Astrocyte (in vitro differentiated cells and primary cell): ENCODE results near the gene CAVIN3. TPM values are rescaled to one million over a fixed set of nuclear protein-coding genes. Genes with fewer than 3 reads are reported as not detected.

Experiments
- DNase-seq: peaks from one replicate; pipeline ENCODE4 v3.0.0-alpha.2; 2010; ENCODE audit warnings: low read depth
- FAIRE-seq: peaks from 2 replicates; lab custom pipeline; 2011; peaks lifted over from hg19 to GRCh38; lab: Jason Lieb, UNC
- H2AFZ ChIP-seq: 2 replicates; pipeline ENCODE4 v1.6.0; 2012; ENCODE audit warnings: low read depth, low read length, inconsistent platforms
- H3K27ac ChIP-seq: 2 replicates; pipeline ENCODE4 v1.5.1; 2011; ENCODE audit warnings: low read depth, low read length, inconsistent platforms
- H3K27me3 ChIP-seq: 2 replicates; pipeline ENCODE4 v1.6.0; 2011; ENCODE audit warnings: low read length, inconsistent platforms; ENCODE audit not compliant: insufficient read depth
- H3K36me3 ChIP-seq: 2 replicates; pipeline ENCODE4 v1.5.1; 2011; ENCODE audit warnings: low read length, inconsistent platforms; ENCODE audit not compliant: insufficient read depth
- H3K4me1 ChIP-seq: 2 replicates; pipeline ENCODE4 v1.5.1; 2011; ENCODE audit warnings: low read length, inconsistent platforms; ENCODE audit not compliant: insufficient read depth
- H3K4me2 ChIP-seq: 2 replicates; pipeline ENCODE4 v1.6.0; 2012; ENCODE audit warnings: low read length, inconsistent platforms
- H3K4me3 ChIP-seq: 2 replicates; pipeline ENCODE4 v1.5.1; 2011; ENCODE audit warnings: low read depth, mild to moderate bottlenecking, low read length, inconsistent platforms; ENCODE audit not compliant: insufficient read depth
- H3K79me2 ChIP-seq: 2 replicates; pipeline ENCODE4 v1.6.0; 2012; ENCODE audit warnings: mild to moderate bottlenecking, low read length, inconsistent platforms; ENCODE audit not compliant: insufficient read depth
- H3K9ac ChIP-seq: 2 replicates; pipeline ENCODE4 v1.6.0; 2012; ENCODE audit warnings: mild to moderate bottlenecking, low read length, inconsistent platforms
- H3K9me3 ChIP-seq: 2 replicates; pipeline ENCODE4 v1.5.1; 2012; ENCODE audit warnings: low read depth, mild to moderate bottlenecking, low read length, inconsistent platforms; ENCODE audit not compliant: insufficient read depth
- H4K20me1 ChIP-seq: 2 replicates; pipeline ENCODE4 v1.6.0; 2012; ENCODE audit warnings: low read length, inconsistent platforms; ENCODE audit not compliant: insufficient read depth
- H3K27ac Mint-ChIP-seq: one replicate; pipeline ENCODE4 v1.8.0; 2021; ENCODE audit warnings: mild to moderate bottlenecking, mixed read lengths; ENCODE audit not compliant: unreplicated experiment
- H3K27me3 Mint-ChIP-seq: one replicate; pipeline ENCODE4 v1.8.0; 2021; ENCODE audit warnings: low read depth, mixed read lengths; ENCODE audit not compliant: unreplicated experiment
- H3K36me3 Mint-ChIP-seq: one replicate; pipeline ENCODE4 v1.8.0; 2021; ENCODE audit warnings: low read depth, mixed read lengths; ENCODE audit not compliant: unreplicated experiment
- H3K4me1 Mint-ChIP-seq: one replicate; pipeline ENCODE4 v1.8.0; 2021; ENCODE audit warnings: low read depth, mixed read lengths; ENCODE audit not compliant: unreplicated experiment
- H3K4me3 Mint-ChIP-seq: one replicate; pipeline ENCODE4 v1.8.0; 2021; ENCODE audit warnings: mild to moderate bottlenecking, moderate library complexity, mixed read lengths; ENCODE audit not compliant: unreplicated experiment
- H3K9me3 Mint-ChIP-seq: one replicate; pipeline ENCODE4 v1.8.0; 2021; ENCODE audit warnings: mild to moderate bottlenecking, mixed read lengths; ENCODE audit not compliant: unreplicated experiment
- EZH2 ChIP-seq: IDR thresholded peaks from 2 replicates; pipeline ENCODE4 v1.6.1; 2012; ENCODE audit warnings: mild to moderate bottlenecking, low read length, inconsistent platforms; ENCODE audit not compliant: insufficient read depth
- total RNA-seq: library from RNA; stranded (reverse); gene quantifications from 2 replicates; pipeline ENCODE4 v1.2.1, GENCODE V29; 2021
- TF ChIP-seq, protein P1 (sequence below): IDR thresholded peaks from 2 replicates; pipeline ENCODE4 v1.5.1; 2011; ENCODE audit warnings: low read depth, mild to moderate bottlenecking, inconsistent platforms, low read length, moderate library complexity; ENCODE audit not compliant: insufficient read depth

The CAVIN3 gene
- total RNA-seq, 1 donor from 2014 or later, result 57.3 TPM

DNA sequence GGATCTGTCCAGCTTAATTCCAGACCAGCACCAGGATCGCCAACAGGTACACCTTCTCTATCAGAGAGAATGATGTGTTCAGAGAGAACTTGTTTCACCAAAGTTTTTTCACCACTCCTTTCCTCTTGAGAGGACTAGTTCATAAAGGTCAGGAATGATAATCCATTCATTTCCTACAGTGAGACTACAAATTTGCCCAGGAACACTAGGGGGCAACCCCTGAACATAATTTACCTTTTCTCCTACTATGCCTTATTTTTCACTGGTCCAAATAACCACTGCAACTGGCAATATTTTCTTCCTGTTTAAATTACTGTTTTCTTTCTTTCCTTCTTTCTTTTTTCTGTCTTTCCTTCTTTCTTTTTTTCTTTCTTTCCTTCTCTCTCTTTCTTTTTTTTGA is 22.5 kb downstream of the CAVIN3 start:
- H3K36me3 Mint-ChIP-seq, result no peaks in the 10 kb centered on the region
- FAIRE-seq, result no peak
- H3K4me1 Mint-ChIP-seq, result peaks cover 4% of the 10 kb centered on the region

GRCh38 chr11:6285019-6285418 is 35.3 kb downstream of the CAVIN3 start:
- no peaks in the 10 kb centered on the region for H4K20me1 ChIP-seq
- Mint-ChIP-seq H3K27ac (peak overlapping the region; percentile 82), H3K4me3 (no peak overlapping the region), H3K9me3 (no peaks in the 10 kb centered on the region), H3K27me3 (peaks cover 4% of the 10 kb centered on the region), H3K36me3 (no peaks in the 10 kb centered on the region), H3K4me1 (peaks cover 20% of the 10 kb centered on the region)
- H2AFZ ChIP-seq, result no peak overlapping the region
- H3K9me3 ChIP-seq, result no peaks in the 10 kb centered on the region
- no peak for FAIRE-seq
- DNase-seq, result no peak
- no peaks in the 10 kb centered on the region for H3K36me3 ChIP-seq
- H3K27me3 ChIP-seq, result peaks cover 5% of the 10 kb centered on the region
- TF ChIP-seq, protein P1, sequence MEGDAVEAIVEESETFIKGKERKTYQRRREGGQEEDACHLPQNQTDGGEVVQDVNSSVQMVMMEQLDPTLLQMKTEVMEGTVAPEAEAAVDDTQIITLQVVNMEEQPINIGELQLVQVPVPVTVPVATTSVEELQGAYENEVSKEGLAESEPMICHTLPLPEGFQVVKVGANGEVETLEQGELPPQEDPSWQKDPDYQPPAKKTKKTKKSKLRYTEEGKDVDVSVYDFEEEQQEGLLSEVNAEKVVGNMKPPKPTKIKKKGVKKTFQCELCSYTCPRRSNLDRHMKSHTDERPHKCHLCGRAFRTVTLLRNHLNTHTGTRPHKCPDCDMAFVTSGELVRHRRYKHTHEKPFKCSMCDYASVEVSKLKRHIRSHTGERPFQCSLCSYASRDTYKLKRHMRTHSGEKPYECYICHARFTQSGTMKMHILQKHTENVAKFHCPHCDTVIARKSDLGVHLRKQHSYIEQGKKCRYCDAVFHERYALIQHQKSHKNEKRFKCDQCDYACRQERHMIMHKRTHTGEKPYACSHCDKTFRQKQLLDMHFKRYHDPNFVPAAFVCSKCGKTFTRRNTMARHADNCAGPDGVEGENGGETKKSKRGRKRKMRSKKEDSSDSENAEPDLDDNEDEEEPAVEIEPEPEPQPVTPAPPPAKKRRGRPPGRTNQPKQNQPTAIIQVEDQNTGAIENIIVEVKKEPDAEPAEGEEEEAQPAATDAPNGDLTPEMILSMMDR, result no peak
- no peak for TF ChIP-seq EZH2
- no peaks in the 10 kb centered on the region for H3K79me2 ChIP-seq
- H3K4me1 ChIP-seq, result no peaks in the 10 kb centered on the region
- H3K4me3 ChIP-seq, result no peak overlapping the region
- H3K9ac ChIP-seq, result no peak overlapping the region
- no peak overlapping the region for H3K4me2 ChIP-seq
- H3K27ac ChIP-seq, result no peak overlapping the region

More for the DNA sequence above, 22.5 kb downstream of the CAVIN3 start:
- no peaks in the 10 kb centered on the region for H3K4me1 ChIP-seq
- H3K9me3 ChIP-seq, result no peaks in the 10 kb centered on the region
- no peak overlapping the region for H3K4me2 ChIP-seq
- H3K4me3 Mint-ChIP-seq, result no peak overlapping the region
- DNase-seq, result no peak
- H3K4me3 ChIP-seq, result no peak overlapping the region
- H3K27me3 ChIP-seq, result no peaks in the 10 kb centered on the region
- no peak overlapping the region for H2AFZ ChIP-seq
- no peaks in the 10 kb centered on the region for H3K9me3 Mint-ChIP-seq
- TF ChIP-seq EZH2, result no peak
- TF ChIP-seq, protein P1, result peak; percentile 40
- H4K20me1 ChIP-seq, result no peaks in the 10 kb centered on the region
- H3K79me2 ChIP-seq, result no peaks in the 10 kb centered on the region
- no peak overlapping the region for H3K27ac ChIP-seq
- no peaks in the 10 kb centered on the region for H3K36me3 ChIP-seq
- H3K27me3 Mint-ChIP-seq, result no peaks in the 10 kb centered on the region
- no peak overlapping the region for H3K27ac Mint-ChIP-seq
- H3K9ac ChIP-seq, result no peak overlapping the region

GRCh38 chr11:6284250-6284649 is 36.1 kb downstream of the CAVIN3 start:
- Mint-ChIP-seq H3K27ac (peak overlapping the region; percentile 26), H3K27me3 (peaks cover 4% of the 10 kb centered on the region), H3K9me3 (no peaks in the 10 kb centered on the region), H3K4me3 (no peak overlapping the region), H3K36me3 (no peaks in the 10 kb centered on the region), H3K4me1 (peaks cover 18% of the 10 kb centered on the region)
- Histone ChIP-seq H4K20me1 (no peaks in the 10 kb centered on the region), H3K27me3 (no peaks in the 10 kb centered on the region), H3K27ac (no peak overlapping the region), H3K79me2 (no peaks in the 10 kb centered on the region), H3K4me3 (no peak overlapping the region), H3K4me1 (no peaks in the 10 kb centered on the region), H3K9ac (no peak overlapping the region), H3K9me3 (no peaks in the 10 kb centered on the region), H3K4me2 (no peak overlapping the region), H3K36me3 (no peaks in the 10 kb centered on the region), H2AFZ (no peak overlapping the region)
- TF ChIP-seq, protein P1, result no peak
- TF ChIP-seq EZH2, result no peak
- no peak for DNase-seq
- FAIRE-seq, result no peak
